IPS-NIHi7 (cell line): Measurements from ENCODE around the gene EXOSC6.
"Not testable (repeated sequence)": the region's sequence is repeated elsewhere in the genome, so short reads cannot be mapped to it uniquely, and the experiment has no call there.

Experiments
- DNase-seq: peaks from one replicate; pipeline ENCODE4 v3.0.0; 2012; ENCODE audit warnings: mixed read lengths; ENCODE audit errors: extremely low spot score

EXOSC6 gene

GRCh38 chr16:70251629-70252354 is at the start of gene EXOSC6:
EXOSC6 (minus strand) TSS chr16:70251940; CDS start chr16:70251900, 40 bp downstream.
- peak; percentile 95 for DNase-seq

GRCh38 chr16:70301121-70301520 is 49.4 kb upstream of the EXOSC6 start:
- DNase-seq = no peak

GRCh38 chr16:70298988-70299938 is 47.5 kb upstream of the EXOSC6 start, which contains the start of gene DDX19B:
DDX19B (plus strand) TSS chr16:70299186; CDS start chr16:70299298, 112 bp downstream.
- DNase-seq = peak; percentile 74

GRCh38 chr16:70295634-70296033 is 43.9 kb upstream of the EXOSC6 start:
- DNase-seq = no peak

GRCh38 chr16:70294385-70295025 is 42.8 kb upstream of the EXOSC6 start:
- DNase-seq = no peak

GRCh38 chr16:70292148-70292547 is 40.4 kb upstream of the EXOSC6 start:
- not testable (repeated sequence) for DNase-seq

- DNase-seq = no peak
Observed at GRCh38 chr16:70290949-70291519, 39.3 kb upstream of the EXOSC6 start.

- DNase-seq = peak; percentile 99
Observed at GRCh38 chr16:70289229-70290094, 37.7 kb upstream of the EXOSC6 start, which contains the start of gene AARS1. AARS1 (minus strand) TSS chr16:70289506; CDS start chr16:70282763, 6,743 bp downstream.

GRCh38 chr16:70287304-70287971 is 35.7 kb upstream of the EXOSC6 start:
- not testable (repeated sequence) for DNase-seq

GRCh38 chr16:70276392-70276791 is 24.7 kb upstream of the EXOSC6 start:
- no peak for DNase-seq

- DNase-seq = no peak
Observed at GRCh38 chr16:70271696-70272095, 20.0 kb upstream of the EXOSC6 start.

GRCh38 chr16:70270176-70270575 is 18.4 kb upstream of the EXOSC6 start:
- DNase-seq = no peak

- DNase-seq = no peak
Observed at GRCh38 chr16:70269471-70269870, 17.7 kb upstream of the EXOSC6 start.

GRCh38 chr16:70267922-70268321 is 16.2 kb upstream of the EXOSC6 start:
- not testable (repeated sequence) for DNase-seq

GRCh38 chr16:70267516-70267915 is 15.8 kb upstream of the EXOSC6 start:
- DNase-seq = peak; percentile 80

GRCh38 chr16:70259903-70260302 is 8.2 kb upstream of the EXOSC6 start:
- not testable (repeated sequence) for DNase-seq

- DNase-seq = no peak
Observed at GRCh38 chr16:70258946-70259345, 7.2 kb upstream of the EXOSC6 start.

GRCh38 chr16:70258065-70258464 is 6.3 kb upstream of the EXOSC6 start:
- DNase-seq = no peak

GRCh38 chr16:70257391-70257790 is 5.7 kb upstream of the EXOSC6 start:
- peak; percentile 20 for DNase-seq

GRCh38 chr16:70255574-70255973 is 3.8 kb upstream of the EXOSC6 start:
- DNase-seq = no peak
